Renal cortical epithelial cell (primary cell): ENCODE results near the gene LARP1. TPM values are rescaled to one million over a fixed set of nuclear protein-coding genes. Genes with fewer than 3 reads are reported as not detected.

Experiments used
- DNase-seq: peaks from one replicate; pipeline ENCODE4 v3.0.0-alpha.2; 2011; ENCODE audit warnings: low read depth
- total RNA-seq: library from RNA; depleted of rRNA; stranded (reverse); fragments of >200 nt; gene quantifications from 2 replicates; pipeline ENCODE4 v1.2.3, GENCODE V29; 2014

Gene LARP1
- total RNA-seq, 1 donor from 2014 or later, result 96.5 TPM

GRCh38 chr5:154857530-154858296 lies 102.5 kb downstream of the LARP1 start:
- DNase-seq, result peak; percentile 90

GRCh38 chr5:154858297-154858971 lies 103.3 kb downstream of the LARP1 start, which contains the start of gene CNOT8:
Gene CNOT8, plus strand, starts transcription at chr5:154858627. Its CDS starts 4,652 bp downstream, at chr5:154863279.
- DNase-seq, result peak; percentile 90

- no peak for DNase-seq
Observed at GRCh38 chr5:154858972-154859871, 104.0 kb downstream of the LARP1 start.

GRCh38 chr5:154860123-154860522 lies 104.9 kb downstream of the LARP1 start:
- DNase-seq, result peak; percentile 58

GRCh38 chr5:154860765-154861164 lies 105.6 kb downstream of the LARP1 start:
- DNase-seq, result no peak

- peak; percentile 72 for DNase-seq
Observed at GRCh38 chr5:154861946-154862345, 106.8 kb downstream of the LARP1 start.

- DNase-seq, result no peak
Observed at GRCh38 chr5:154862766-154863165, 107.6 kb downstream of the LARP1 start.

GRCh38 chr5:154863291-154864080 lies 108.3 kb downstream of the LARP1 start:
- no peak for DNase-seq

GRCh38 chr5:154865466-154866184 lies 110.4 kb downstream of the LARP1 start:
- DNase-seq, result no peak

GRCh38 chr5:154866841-154867240 lies 111.7 kb downstream of the LARP1 start:
- DNase-seq, result no peak

Other genes starting within 250 kb of the LARP1 start
- 4.2 TPM in 1 of 2 replicates, not detected in the other for gene FAXDC2, start 95.2 kb downstream of the LARP1 start, total RNA-seq
- gene CNOT8, start 103.2 kb downstream of the LARP1 start, total RNA-seq, result 87.3 and 105 TPM in 2 replicates
- 10.6 and 21.5 TPM in 2 replicates for gene GEMIN5, start 182.8 kb downstream of the LARP1 start, total RNA-seq
- 17.6 and 36.6 TPM in 2 replicates for gene MRPL22, start 185.7 kb downstream of the LARP1 start, total RNA-seq